LNCAP (cell line): ENCODE measurements around the gene DPF1.

Experiments
- TF ChIP-seq, protein P1 (sequence below): fragments of 450-650 bp; IDR thresholded peaks from 2 replicates; pipeline ENCODE4 v1.5.1; 2017; ENCODE audit warnings: mild to moderate bottlenecking

The DPF1 gene

DNA sequence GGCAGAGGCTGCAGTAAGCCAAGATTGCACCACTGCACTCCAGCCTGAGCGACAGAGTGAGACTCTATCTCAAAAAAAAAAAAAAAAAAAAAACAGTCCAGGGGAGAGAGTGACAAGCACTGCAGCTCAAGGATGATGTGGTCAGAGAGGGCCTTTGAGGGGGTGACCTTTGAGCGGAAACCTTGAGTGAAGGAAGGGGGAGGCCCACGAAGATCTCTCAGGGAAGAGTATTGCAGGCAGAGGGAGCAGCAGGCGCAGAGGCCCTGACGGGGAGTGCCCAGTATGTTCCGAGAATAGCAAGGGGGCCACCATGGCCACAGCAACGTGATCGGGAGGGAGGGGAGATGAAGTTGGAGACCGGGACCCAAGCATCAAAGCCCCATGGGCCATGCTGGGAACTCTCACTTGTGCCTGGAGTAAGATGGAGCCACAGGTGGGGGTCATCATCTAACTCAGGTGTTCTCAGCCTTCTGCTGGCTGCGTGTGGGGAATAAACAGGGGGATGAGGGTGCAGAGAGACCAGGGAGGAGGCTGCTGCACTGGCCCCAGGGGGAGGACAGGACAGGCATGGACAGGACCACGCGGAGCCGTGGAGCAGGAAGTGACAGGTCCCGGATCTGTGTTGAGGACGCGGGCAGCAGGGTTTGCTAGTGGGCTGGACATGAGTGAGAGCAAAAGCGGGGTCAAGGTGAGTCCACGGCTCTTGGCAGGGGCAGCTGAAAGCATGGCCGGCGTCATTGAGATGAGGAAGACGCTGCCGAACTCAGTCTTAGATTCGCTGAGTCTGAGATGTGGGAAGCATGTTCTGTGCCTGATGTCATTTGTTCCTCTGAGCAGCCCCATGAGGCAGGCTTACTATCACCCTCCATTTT is 60.4 kb downstream of the DPF1 start:
- TF ChIP-seq, protein P1, sequence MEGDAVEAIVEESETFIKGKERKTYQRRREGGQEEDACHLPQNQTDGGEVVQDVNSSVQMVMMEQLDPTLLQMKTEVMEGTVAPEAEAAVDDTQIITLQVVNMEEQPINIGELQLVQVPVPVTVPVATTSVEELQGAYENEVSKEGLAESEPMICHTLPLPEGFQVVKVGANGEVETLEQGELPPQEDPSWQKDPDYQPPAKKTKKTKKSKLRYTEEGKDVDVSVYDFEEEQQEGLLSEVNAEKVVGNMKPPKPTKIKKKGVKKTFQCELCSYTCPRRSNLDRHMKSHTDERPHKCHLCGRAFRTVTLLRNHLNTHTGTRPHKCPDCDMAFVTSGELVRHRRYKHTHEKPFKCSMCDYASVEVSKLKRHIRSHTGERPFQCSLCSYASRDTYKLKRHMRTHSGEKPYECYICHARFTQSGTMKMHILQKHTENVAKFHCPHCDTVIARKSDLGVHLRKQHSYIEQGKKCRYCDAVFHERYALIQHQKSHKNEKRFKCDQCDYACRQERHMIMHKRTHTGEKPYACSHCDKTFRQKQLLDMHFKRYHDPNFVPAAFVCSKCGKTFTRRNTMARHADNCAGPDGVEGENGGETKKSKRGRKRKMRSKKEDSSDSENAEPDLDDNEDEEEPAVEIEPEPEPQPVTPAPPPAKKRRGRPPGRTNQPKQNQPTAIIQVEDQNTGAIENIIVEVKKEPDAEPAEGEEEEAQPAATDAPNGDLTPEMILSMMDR: no peak

DNA sequence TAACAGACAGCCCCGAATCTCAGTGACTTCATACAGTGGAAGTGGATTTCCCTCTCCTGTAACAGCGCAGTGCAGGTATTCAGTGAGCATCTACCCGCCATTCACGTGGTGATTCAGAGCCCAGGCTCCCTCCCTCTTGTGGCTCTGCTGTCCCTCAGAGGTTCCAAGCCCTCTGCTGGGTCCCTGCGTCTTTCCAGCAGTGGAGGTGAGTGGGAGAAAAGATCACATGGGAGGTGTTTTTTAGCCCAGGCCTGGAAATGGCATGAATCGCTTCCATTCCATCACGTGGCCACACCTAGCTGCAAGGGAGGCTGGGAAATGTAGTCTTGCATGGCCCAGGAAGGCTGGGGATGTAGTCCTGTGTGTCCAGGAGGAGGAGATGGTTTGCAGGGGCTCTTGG is 61.4 kb downstream of the DPF1 start:
- TF ChIP-seq, protein P1: no peak

DNA sequence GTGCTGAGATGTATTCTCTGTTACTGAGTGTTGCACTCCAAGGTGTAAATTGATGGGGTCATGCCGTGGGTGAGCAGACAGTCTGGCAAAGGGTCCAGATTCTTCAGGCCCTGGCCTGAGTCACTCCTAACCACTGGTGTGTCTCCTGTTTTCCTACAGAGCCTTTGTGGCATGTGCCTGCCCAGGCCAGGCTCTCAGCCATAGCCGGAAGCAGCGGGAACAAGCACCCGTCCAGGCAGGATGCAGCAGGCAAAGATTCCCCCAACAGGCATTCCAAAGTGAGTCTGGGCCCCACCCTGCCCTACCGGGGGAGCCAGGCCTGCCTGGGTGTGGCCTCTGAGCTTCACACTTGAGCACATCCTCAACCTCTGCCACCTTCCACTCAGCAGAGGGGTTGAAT is 61.9 kb downstream of the DPF1 start:
- TF ChIP-seq, protein P1: no peak
